Measurements from ENCODE around the gene NOS1AP. TPM values are rescaled to one million over a fixed set of nuclear protein-coding genes. Genes with fewer than 3 reads are reported as not detected.

Gene NOS1AP
- total RNA-seq, 4 donors from 2014 or later, result 1.9 to 5.4 (median 3.1) TPM

- DNase-seq (ENCODE audit: low spot score) (no peak), ATAC-seq (ENCODE audit: low FRiP score) (no peak)
- TF ChIP-seq CTCF (IDR thresholded peaks at IDR 0.05), result no peak
Observed at GRCh38 chr1:162068301-162068700, 1.2 kb upstream of the NOS1AP start.

DNA sequence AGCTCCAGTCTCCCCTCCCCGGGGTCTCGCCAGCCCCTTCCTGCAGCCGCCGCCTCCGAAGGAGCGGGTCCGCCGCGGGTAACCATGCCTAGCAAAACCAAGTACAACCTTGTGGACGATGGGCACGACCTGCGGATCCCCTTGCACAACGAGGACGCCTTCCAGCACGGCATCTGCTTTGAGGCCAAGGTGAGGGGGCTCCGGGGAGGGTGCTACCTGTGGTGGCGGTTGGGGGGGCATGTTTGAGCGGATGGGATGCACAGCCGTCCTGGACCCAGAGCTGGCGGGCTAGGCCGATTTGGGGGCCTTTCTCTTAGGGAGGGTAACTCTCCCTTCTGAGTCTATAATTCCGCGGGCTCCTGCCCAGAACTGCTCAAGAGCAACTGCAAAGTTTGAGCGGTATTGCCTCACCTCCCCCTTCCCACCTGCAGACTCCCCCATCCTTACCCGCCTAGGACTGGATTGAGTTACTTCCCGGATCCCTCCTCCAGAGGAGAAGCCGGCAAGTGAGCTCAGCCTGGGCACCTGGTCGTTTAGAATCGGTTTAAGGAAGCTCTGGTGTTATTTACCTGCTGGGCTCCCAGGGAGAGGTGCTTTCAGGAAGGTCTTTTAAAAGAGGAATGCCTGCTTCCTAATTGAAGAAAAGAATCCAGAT, 730 bp downstream of the NOS1AP start:
- no peak for DNase-seq (ENCODE audit: low spot score)
- TF ChIP-seq CTCF (IDR thresholded peaks at IDR 0.05), result no peak
- peak; percentile 41 for ATAC-seq (ENCODE audit: low FRiP score)

- DNase-seq (ENCODE audit: low spot score) (no peak), ATAC-seq (ENCODE audit: low FRiP score) (no peak)
- no peak for TF ChIP-seq CTCF (IDR thresholded peaks at IDR 0.05)
Observed at GRCh38 chr1:162070825-162071224, 1.3 kb downstream of the NOS1AP start.

GRCh38 chr1:162072740-162073139, 3.2 kb downstream of the NOS1AP start:
- DNase-seq (ENCODE audit: low spot score) (no peak), ATAC-seq (ENCODE audit: low FRiP score) (no peak)
- no peak for TF ChIP-seq CTCF (IDR thresholded peaks at IDR 0.05)

DNA sequence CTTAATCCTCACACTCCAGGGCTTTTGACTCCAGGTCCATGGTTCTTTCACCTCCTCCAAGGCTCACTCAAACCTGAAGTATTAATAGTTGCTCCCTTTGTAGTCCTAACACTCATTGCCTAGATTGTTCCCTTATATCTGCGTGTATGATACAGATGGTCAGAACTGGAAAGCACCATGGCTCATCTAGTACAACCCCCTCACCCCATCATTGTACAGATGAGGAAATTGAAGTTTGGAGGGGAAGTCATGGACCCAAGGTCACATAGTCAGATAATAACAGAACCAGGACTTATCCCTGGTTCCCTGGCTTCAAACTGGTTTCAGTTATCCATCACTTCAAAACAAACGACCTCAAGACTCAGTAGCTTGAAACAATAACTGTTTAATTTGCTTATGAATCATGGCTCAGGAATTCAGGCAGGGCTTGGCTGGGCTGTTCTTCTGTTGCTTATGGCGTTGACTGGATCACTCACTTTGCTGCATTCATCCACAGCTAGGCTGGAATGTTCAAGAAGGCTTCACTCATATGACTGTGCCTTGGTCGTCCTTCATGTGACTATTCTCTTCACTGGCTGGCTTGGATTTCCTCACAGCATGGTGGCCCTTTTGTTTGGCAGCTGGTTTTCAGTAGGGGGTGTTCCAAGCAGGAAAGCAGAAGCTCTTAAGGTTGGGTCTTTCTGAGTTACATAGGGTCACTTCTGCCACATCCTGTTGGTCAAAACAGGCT, 5.0 kb downstream of the NOS1AP start:
- no peak for TF ChIP-seq CTCF (IDR thresholded peaks at IDR 0.05)
- DNase-seq (ENCODE audit: low spot score) (no peak), ATAC-seq (ENCODE audit: low FRiP score) (no peak)

- DNase-seq (ENCODE audit: low spot score) (no peak), ATAC-seq (ENCODE audit: low FRiP score) (no peak)
- no peak for TF ChIP-seq CTCF (IDR thresholded peaks at IDR 0.05)
Observed at GRCh38 chr1:162075862-162076261, 6.4 kb downstream of the NOS1AP start.
